SU-DHL-6 (cell line): ENCODE measurements around the gene ZFAND6.

Experiments used
- EZH2phosphoT487 ChIP-seq: fragments of 200-600 bp; sonication (generic), shearing (Covaris generic); conservative IDR thresholded peaks from 2 replicates; pipeline ENCODE4 v1.6.1; 2018; ENCODE audit warnings: mild to moderate bottlenecking, antibody characterized with exemption, low read length, moderate library complexity, mixed read lengths
- TF ChIP-seq, protein P1 (sequence below): fragments of 200-600 bp; sonication (generic); IDR thresholded peaks from one replicate; pipeline ENCODE4 v1.5.1; 2017; ENCODE audit warnings: antibody characterized with exemption, mild to moderate bottlenecking, low read length, moderate library complexity; ENCODE audit not compliant: insufficient read depth, poor library complexity, severe bottlenecking

GRCh38 chr15:80179025-80179759 is 119.7 kb downstream of the ZFAND6 start:
- TF ChIP-seq, protein P1, sequence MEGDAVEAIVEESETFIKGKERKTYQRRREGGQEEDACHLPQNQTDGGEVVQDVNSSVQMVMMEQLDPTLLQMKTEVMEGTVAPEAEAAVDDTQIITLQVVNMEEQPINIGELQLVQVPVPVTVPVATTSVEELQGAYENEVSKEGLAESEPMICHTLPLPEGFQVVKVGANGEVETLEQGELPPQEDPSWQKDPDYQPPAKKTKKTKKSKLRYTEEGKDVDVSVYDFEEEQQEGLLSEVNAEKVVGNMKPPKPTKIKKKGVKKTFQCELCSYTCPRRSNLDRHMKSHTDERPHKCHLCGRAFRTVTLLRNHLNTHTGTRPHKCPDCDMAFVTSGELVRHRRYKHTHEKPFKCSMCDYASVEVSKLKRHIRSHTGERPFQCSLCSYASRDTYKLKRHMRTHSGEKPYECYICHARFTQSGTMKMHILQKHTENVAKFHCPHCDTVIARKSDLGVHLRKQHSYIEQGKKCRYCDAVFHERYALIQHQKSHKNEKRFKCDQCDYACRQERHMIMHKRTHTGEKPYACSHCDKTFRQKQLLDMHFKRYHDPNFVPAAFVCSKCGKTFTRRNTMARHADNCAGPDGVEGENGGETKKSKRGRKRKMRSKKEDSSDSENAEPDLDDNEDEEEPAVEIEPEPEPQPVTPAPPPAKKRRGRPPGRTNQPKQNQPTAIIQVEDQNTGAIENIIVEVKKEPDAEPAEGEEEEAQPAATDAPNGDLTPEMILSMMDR: no peak
- TF ChIP-seq EZH2phosphoT487: no peak
